Measurements from ENCODE around the gene VSIG2. TPM values are rescaled to one million over a fixed set of nuclear protein-coding genes. Genes with fewer than 3 reads are reported as not detected.

The VSIG2 gene
- total RNA-seq, 1 donor from 2014 or later, result 0.70 TPM

Other genes with a start within 250 kb of the VSIG2 start
- gene OR8B12, start 208.6 kb downstream of the VSIG2 start, total RNA-seq, result not detected
- not detected for gene OR8A1, start 182.3 kb downstream of the VSIG2 start, total RNA-seq
- not detected for gene PANX3, start 140.8 kb downstream of the VSIG2 start, total RNA-seq
- gene TBRG1, start 129.4 kb downstream of the VSIG2 start, total RNA-seq, result 21.0 TPM
- gene SIAE, start 78.5 kb downstream of the VSIG2 start, total RNA-seq, result 83.1 TPM
- 2.6 TPM for gene SPA17, start 78.4 kb downstream of the VSIG2 start, total RNA-seq
- 6.4 TPM for gene NRGN, start 12.3 kb downstream of the VSIG2 start, total RNA-seq
- gene ESAM, start 10.0 kb upstream of the VSIG2 start, total RNA-seq, result 43.1 TPM
- gene MSANTD2, start 48.2 kb upstream of the VSIG2 start, total RNA-seq, result 3.8 TPM
- 4.6 TPM for gene ROBO3, start 113.2 kb upstream of the VSIG2 start, total RNA-seq
- gene ROBO4, start 145.6 kb upstream of the VSIG2 start, total RNA-seq, result 27.6 TPM
- gene HEPN1, start 167.0 kb upstream of the VSIG2 start, total RNA-seq, result not detected
- gene HEPACAM, start 183.8 kb upstream of the VSIG2 start, total RNA-seq, result 0.41 TPM
- gene CCDC15, start 201.9 kb upstream of the VSIG2 start, total RNA-seq, result 0.38 TPM

Data from Right ventricle myocardium inferior (tissue), 1 donor.